ENCODE measurements around the gene CCDC144A.
A peak's percentile ranks its signal among the peaks of the same experiment; 100 is the strongest.
"Not testable (repeated sequence)": the region's sequence is repeated elsewhere in the genome, so short reads cannot be mapped to it uniquely, and the experiment has no call there.

Gene CCDC144A, protein sequence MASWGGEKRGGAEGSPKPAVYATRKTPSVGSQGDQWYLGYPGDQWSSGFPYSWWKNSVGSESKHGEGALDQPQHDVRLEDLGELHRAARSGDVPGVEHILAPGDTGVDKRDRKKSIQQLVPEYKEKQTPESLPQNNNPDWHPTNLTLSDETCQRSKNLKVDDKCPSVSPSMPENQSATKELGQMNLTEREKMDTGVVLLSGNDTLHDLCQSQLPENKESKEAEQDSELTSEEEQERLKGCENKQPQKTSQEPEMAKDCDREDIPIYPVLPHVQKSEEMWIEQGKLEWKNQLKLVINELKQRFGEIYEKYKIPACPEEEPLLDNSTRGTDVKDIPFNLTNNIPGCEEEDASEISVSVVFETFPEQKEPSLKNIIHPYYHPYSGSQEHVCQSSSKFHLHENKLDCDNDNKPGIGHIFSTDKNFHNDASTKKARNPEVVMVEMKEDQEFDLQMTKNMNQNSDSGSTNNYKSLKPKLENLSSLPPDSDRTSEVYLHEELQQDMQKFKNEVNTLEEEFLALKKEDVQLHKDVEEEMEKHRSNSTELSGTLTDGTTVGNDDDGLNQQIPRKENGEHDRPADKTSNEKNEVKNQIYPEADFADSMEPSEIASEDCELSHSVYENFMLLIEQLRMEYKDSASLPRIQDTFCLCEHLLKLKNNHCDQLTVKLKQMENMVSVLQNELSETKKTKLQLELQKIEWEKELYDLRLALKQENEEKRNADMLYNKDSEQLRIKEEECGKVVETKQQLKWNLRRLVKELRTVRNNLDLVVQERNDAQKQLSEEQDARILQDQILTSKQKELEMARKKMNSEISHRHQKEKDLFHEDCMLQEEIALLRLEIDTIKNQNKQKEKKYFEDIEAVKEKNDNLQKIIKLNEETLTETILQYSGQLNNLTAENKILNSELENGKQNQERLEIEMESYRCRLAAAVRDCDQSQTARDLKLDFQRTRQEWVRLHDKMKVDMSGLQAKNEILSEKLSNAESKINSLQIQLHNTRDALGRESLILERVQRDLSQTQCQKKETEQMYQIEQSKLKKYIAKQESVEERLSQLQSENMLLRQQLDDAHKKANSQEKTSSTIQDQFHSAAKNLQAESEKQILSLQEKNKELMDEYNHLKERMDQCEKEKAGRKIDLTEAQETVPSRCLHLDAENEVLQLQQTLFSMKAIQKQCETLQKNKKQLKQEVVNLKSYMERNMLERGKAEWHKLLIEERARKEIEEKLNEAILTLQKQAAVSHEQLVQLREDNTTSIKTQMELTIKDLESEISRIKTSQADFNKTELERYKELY (N-terminal part only)

DNA sequence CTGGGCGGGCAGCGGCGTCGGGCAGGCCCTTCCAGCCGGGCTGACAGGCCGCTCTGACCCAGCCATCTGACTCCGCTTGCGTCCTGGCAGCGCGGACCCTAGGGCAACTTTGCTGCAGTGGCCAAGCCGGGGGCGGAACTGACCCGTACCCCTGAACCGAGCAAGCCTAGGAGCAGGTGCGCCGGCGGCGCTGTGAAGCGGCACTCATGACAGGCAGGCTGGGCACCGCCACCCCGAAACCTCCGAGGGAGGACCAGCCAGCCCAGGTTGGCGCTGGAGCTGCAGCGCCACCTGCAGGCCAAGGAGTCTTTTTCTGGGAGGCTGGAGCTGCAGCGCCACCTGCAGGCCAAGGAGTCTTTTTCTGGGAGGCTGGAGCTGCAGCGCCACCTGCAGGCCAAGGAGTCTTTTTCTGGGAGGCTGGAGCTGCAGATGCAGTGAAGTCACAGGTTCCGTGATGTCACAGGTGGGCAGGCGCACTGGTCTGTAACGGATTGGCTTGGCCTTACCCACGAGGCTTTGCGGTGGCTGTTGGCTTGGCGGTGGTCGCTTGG lies at the start of gene CCDC144A:
Gene CCDC144A (plus strand): TSS at position 511 of the 551 bp plus-strand sequence. CDS start 160 bp downstream, outside the sequence.
- not testable (repeated sequence) for DNase-seq

DNA sequence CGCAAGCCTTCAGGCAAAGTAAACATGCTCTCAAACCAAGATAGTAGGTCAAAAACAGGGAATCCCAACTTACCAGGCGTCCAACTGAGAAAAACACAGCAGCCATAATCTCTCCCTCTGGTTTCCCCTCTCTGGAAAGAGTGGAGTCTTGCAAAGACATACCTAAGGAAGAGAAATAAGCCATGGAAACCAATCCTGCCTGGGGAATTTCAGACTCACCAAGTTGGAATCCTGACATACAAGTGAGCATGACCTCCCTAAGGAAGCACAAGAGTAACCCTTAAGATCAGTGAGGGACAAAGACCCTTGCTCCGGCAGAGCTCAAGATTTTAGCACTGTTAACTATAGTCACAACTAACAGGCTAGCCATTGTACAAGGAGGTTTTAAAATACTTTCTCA lies 40.5 kb upstream of the CCDC144A start:
- DNase-seq, result no peak

DNA sequence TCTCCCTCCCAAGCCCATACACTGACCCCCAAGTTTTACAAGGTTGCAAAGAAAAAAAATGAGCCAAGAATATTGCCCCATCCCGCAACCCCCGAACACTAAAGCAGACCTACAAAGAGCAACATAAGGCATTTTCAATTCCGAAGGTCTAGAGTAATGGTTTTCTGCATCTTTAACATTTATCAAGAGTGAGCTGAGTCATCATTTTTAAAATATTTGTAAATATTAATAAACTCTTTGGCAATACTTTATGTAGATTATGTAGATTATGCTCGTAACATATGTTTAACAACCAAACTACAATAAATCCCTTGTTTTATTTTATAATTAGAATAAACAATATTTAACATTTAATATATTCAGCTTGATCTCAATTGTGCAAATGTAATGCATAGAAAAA lies 37.8 kb upstream of the CCDC144A start:
- no peak for DNase-seq

DNA sequence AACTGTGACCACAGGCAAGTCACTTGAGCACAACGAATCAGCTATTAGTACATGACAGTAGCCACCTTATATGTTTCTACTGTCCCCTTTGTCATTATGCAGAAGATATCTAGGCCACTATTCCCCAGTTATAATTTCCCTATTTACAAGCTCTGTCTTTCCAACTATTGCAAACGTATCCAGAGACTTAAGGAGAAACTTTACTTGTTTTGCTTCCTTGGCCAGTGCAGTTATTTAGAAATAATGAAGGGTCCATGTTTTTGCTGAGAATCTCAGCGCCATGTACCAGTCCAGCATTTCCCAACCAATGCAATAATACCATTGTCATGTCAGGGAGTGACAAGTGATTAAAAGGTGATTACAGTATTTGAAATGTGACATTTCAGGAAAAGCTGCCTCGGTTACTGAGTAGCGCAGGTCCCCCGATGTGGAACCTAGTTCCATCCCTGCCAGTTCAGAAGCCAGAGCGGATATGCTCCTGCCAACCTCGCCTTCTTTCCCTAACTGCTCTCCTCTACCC lies 37.1 kb upstream of the CCDC144A start:
- no peak for DNase-seq

DNA sequence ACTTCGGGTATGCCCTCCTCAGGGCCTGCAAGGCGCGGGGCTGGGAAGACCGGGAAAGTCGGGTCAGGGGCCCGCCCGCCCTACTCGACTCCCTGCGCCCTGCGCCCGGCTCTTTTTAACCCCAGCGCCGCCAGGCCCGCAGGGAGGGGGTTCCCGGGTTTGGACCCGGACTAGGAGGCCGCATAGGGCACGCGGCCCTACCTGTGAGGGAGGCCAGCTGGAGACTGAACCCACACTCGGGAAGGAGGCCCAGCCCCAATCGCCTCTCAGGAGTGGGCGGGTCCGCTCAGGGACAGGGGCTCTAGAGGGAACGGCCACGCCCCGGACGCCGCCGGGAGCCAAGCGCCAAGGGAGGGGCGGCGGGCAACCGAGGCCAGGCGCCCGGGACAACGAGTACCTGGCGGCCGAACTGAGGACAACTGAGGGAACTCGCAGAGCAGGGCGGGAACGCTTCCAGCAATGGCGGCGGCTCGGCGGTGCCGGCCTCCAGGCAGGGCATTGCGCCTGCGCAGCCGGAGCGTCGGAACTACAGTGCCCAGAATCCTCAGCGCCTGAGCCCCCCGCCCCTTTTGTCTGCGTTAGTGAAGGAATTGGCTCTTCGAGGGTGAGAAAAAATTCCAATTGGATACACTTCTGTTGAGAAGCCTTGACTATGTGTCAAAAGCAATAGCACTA lies 36.5 kb upstream of the CCDC144A start, which contains the start of gene ZNF624:
Gene ZNF624 (minus strand): TSS at position 484 of the 675 bp plus-strand sequence.
- peak; percentile 24 for DNase-seq

DNA sequence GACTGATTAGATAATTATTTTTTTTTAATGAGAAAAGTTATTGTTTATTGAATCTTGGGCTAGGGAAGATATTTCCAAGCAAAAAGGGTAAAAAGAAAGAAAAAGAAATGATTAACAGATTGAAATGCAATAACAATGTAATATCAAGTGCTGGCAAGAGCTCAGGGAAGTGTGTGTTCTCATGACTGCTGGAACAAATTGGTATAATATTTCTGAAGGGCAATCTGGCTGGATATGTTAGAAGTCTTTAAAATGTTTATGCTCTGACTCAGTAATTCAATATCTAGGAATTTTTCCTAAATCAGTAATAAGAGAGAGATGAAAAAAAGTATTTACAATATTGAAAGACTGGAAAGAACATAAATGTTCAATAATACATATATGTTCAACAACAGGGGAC lies 28.8 kb upstream of the CCDC144A start:
- no peak for DNase-seq

DNA sequence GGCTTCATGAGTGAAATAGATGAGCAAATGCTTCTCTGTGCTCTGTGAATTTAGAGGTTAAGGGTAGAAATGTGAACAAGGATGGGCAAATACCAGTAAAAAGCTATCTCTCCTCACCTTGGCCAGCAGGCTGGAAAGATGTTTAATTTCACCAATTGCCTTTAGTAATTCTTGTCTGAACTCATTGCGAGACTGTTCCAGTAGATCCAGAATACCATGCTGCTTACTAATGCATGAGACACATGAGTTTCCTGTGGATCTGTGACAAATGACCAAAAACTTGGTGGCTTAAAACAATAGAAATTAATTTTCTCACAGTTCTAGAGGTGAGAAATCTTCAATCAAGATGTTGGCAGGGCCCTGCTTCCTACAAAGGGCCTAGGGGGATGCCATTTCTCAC lies 27.1 kb upstream of the CCDC144A start:
- no peak for DNase-seq

DNA sequence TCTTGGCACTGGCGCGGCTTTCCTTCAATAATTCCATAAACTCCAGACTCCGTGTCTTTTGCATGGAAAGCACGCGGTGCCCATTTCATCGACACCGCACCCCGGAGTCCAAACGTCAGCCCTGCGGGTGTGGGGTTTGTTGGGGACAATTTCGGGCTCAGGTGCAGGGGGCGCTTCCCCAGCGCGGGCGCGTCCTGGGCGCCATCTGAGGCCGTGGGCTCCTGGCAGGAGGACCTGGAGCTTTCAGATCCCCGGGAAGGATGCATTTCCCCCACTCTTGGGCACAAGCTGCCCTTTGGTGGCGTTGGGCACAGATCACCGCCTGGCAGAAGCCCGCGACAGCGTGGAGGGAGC lies 23.5 kb upstream of the CCDC144A start:
- DNase-seq, result not testable (repeated sequence)

DNA sequence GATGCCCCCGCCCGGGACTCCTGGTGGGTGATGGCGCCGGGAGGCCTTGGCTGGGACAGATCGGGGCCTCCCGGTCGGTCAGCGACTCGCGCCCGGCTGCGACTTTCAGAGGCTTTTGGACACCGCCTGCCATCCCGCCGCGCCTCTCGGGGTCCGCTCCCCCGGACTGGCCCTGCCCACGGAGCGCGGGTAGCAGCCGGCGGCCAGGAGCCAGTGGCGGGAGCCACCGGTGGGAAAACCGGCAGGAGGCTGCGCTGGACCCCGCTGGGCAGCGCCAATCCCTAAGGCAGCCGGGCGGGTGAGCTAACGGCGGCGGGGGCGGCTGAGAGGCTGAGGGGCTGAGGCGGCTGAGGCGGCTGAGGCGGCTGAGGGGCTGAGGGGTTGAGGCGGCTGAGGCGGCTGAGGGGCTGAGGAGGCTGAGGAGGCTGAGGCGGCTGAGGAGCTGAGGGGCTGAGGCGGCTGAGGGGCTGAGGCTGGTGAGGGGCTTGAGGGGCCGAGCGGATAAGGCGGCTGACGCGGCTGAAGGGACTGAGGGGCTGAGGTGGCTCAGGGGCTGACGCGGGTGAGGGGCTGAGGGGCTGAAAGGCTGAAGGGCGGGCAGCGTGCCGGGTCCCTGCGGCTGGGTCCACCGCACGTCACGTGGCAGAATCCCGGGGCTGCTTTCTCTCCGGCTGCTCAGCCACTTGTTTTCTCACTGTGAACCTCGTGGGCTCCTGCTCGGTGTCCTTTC lies 23.0 kb upstream of the CCDC144A start:
- DNase-seq, result not testable (repeated sequence)

DNA sequence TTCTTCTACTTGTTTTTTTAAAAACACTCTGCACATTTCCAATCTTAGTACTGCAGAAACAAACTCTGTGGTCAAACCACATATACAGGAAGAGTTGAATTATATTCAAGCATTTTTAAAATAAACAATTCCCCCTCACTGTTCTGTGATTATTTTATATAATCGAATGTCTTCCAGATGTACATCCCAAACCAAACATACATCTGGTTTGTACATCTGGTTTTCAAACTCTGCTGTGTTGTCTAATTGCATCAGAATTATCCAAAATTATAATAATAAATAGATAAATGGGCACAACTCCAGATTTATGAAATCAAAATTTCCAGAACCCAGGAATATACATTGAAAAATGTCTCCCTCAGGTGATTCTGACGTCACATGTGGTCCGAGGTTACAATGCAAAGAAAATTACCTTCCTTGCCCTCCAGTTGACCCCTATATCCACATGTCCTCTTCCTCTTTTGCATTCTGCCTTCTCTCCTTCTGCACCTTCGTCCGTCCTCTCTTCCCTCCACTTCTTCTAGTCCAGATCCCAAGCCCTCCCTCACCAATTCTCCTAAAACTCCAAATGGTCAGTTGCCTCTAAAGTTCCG lies 13.3 kb upstream of the CCDC144A start:
- no peak for DNase-seq

DNA sequence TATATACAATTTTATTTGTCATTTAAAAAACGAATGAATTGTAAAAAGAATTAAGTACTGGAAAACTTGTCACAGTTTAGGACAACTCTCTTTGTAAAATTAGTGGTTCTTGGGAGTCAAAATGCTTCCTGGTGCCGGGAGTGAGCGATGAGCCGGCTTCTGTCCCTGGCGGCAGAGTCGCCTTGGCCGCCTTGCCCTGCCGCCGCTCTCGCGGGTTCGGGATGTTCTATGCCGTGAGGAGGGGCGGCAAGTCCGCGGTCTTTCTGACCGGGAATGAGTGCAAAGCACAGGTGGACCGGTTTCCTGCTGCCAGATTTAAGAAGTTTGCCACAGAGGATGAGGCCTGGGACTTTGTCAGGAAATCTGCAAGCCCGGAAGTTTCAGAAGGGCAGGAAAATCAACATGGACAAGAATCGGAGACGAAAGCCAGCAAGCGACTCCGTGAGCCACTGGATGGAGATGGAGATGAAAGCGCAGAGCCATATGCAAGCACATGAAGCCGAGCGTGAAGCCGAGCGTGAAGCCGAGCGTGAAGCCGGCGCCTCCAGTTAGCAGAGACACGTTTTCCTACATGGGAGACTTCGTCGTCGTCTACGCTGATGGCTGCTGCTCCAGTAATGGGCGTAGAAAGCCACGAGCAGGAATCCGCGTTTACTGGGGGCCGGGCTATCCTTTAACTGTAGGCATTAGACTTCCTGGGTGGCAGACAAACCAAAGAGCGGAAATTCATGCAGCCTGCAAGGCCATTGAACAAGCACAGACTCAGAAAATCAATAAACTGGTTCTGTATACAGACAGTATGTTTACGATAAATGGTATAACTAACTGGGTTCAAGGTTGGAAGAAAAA lies 6.5 kb upstream of the CCDC144A start:
- not testable (repeated sequence) for DNase-seq

DNA sequence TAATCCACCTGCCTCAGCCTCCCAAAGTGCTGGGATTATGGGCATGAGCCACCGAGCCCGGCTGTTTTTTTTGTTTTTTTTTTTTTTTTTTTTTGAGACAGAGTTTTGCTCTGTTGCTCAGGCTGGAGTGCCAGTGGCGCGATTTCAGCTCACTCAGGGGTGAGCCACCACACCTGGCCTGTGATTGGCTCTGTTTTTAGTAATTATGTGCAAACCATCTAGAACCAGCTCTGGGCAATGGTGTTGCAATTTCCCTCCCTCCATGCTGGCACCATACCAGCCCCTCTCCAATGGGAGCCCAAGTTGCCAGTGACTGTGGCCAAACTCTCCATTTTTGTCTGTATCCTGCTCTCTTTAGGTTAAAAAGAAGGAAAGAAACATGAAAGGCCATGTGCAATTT lies 4.0 kb upstream of the CCDC144A start:
- DNase-seq, result not testable (repeated sequence)

DNA sequence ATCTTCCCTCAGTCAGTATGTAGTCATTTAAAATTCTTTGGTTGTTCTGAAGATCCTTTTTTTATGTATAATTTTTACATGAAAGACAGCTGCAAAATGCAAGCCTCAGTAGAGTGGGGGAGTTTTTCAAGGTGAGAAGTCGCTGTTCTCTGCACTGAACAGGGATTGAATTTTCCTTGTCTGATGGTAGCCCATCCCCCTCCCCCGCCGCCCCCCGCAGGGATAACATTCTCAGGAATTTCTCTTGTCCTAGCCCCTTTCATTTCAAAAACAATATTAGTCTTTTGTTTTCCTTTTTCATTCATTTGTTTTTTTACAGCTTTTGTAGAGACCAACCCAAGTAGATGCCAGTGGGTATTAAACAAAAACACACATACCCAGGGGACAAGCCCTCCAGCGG lies 2.9 kb upstream of the CCDC144A start:
- not testable (repeated sequence) for DNase-seq

DNA sequence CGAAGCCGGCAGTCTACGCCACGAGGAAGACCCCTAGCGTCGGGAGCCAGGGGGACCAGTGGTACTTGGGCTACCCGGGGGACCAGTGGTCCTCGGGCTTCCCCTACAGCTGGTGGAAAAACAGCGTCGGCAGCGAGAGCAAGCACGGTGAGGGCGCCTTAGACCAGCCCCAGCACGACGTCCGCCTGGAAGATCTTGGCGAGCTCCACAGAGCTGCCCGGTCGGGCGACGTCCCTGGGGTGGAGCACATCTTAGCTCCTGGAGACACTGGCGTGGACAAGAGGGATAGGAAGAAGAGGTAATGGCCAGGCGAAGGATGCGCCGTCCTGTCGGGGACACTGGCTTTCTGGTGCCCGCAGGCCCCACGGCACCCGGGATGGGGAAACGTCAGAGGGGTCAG lies 406 bp downstream of the CCDC144A start:
- DNase-seq, result not testable (repeated sequence)

DNA sequence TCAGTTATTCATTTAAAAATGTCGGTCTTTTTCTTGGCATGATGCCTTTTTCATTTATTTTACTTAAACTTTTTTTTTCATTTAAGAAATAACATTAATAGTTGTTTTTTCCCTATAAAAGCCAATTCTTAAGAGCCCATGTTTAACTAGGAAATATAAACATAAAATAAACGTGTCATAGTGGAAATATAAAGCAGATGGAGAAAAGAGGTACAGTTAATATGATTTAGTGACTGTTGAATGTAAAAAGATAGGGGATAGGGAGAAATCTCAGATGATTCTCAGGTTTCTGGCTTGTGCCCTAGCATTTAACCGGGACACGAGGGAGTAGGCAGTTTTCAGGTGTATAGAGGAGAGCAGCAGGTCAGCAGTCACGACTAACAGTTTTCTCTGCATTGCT lies 7.6 kb downstream of the CCDC144A start:
- not testable (repeated sequence) for DNase-seq

DNA sequence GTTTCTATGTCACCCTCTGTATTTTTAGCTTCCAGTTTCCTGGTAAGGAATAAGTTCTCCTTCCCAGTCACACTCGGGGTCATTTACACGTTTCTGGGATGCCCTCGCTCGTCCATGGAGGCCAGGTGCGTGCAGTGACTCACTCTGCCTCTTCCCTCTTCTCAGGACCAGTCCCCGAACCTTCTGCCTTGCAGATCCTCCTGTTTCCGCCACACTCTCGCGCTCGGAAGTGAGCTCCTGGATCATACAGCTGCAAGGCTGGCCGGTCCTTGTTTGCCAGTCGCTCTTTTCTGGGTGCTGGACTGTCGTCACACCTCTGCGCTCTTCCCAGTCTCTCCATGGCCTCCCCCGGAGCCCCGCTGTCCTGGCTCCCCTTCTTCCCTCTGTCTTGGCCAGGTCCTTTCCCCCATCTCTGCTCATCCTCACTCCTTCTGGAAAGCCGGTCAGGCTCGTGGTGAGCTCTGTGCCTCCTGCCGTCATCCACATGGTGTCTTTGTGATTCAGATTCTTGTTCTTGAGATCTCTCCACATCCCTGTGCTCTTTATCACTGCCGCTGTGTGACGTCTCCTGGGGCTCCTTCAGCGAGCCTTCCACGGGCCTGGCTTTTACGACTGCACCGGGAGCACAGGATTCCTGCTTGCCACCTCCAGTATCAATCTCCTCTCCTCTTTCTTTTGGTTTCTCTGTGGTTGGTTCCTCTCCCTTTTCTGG lies 55.6 kb downstream of the CCDC144A start:
- not testable (repeated sequence) for DNase-seq

DNA sequence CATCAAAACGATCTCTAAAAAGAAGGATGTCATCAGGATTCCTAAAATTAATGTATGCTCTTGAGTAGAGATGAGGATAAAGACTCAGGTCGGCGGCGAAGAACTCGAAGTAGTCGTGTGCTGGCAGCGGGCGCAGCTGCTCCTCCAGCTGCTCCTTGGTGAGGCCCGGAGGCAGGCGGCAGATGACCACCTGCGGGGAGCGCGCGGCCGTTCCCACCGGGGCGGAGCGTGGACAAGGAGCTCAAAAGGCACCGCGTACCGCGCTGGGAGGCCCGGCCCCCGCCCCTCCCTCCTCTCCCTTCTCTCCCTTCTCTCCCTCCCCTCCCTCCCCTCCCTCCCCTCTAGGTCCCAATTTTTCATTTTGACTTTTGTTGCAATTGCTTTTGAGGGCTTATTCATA lies 56.5 kb downstream of the CCDC144A start:
- not testable (repeated sequence) for DNase-seq

DNA sequence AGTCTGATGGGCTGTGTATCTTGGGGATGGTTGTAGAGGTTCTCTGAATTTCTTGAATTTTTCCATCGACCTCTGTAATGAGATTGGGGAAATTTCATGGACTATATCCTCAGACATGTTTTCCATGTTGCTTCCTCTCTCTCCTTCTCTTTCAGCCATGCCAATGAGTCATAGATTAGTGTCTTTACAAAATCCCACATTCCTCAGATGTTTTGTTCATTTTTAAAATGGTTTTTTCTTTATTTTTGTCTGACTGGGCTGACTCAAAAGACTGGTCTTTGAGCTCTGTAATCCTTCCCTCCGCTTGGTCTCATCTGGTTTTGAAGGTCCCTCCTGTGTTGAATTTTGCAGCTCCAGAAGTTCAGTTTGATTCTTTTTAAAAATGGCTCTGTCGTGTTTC lies 60.5 kb downstream of the CCDC144A start:
- not testable (repeated sequence) for DNase-seq

Data from NCI-H1436 treated with DMSO at 0.1 percent for 48 hours (cell line).